HEK293T (cell line): Measurements from ENCODE around the gene SCO1.

Experiments used
- ARNT ChIP-seq: fragments of 450-650 bp; IDR thresholded peaks from 2 replicates; pipeline ENCODE4 v1.6.1; 2017; ENCODE audit warnings: mild to moderate bottlenecking
- BHLHE40 ChIP-seq: fragments of 450-650 bp; IDR thresholded peaks from 2 replicates; pipeline ENCODE4 v1.6.1; 2016; ENCODE audit warnings: mild to moderate bottlenecking, moderate library complexity, borderline replicate concordance
- ELF4 ChIP-seq: fragments of 450-650 bp; IDR thresholded peaks from 2 replicates; pipeline ENCODE4 v1.6.1; 2017; ENCODE audit warnings: antibody characterized with exemption
- FOXA1 ChIP-seq: fragments of 450-650 bp; IDR thresholded peaks from 2 replicates; pipeline ENCODE4 v1.6.1; 2016; ENCODE audit warnings: mild to moderate bottlenecking
- FOXM1 ChIP-seq: fragments of 450-650 bp; IDR thresholded peaks from 2 replicates; pipeline ENCODE4 v1.6.1; 2017; ENCODE audit warnings: mild to moderate bottlenecking, borderline replicate concordance
- HDGF ChIP-seq: fragments of 450-650 bp; IDR thresholded peaks from 2 replicates; pipeline ENCODE4 v1.6.1; 2017; ENCODE audit warnings: antibody characterized with exemption, borderline replicate concordance
- TARDBP ChIP-seq: fragments of 450-650 bp; IDR thresholded peaks from 2 replicates; pipeline ENCODE4 v1.6.1; 2016
- ZNF384 ChIP-seq: fragments of 450-650 bp; IDR thresholded peaks from 2 replicates; pipeline ENCODE4 v1.6.1; 2016

DNA sequence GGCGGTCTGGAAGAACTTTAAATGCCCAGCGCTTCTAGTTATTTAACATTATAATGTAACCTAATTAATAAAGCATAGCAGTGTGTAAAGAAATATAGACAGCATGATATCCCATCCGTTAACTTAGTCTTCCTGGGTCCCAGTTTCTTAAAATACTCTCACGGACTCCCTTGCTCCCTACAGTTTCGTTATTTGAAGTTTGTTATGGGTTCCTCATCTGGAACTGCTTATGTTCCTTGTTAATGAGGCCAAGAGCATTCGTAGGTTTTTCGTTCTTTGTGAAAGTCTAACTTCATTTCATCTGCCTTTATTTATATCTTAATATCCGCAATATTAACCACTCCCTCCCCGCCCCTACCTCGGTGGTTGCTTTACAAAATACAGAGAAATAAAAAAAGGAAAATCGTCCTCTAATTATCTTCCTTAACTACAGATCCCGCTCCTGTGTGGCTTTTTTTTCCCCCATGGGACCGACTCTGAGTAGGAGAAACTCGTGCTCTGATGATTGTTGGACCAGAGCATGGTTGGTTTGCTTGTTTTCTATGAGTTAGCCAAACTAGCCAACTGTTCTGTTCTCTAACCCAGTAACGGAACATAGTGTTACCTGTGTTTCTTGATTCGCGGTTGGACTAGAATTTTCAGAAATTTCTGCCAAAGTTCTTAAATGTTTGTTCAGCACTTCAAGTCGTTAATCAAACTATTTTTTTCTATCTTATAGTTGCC lies 924 bp upstream of the SCO1 start:
- TF ChIP-seq FOXA1 (no peak), HDGF (no peak), TARDBP (no peak), ELF4 (no peak), ARNT (no peak), BHLHE40 (no peak), ZNF384 (no peak), FOXM1 (no peak)
